Measurements from ENCODE around the gene SCNN1A. TPM values are rescaled to one million over a fixed set of nuclear protein-coding genes. Genes with fewer than 3 reads are reported as not detected.

The SCNN1A gene
- total RNA-seq, 4 donors from 2014 or later = 1.3 to 38.3 (median 7.3) TPM

GRCh38 chr12:6330999-6331714 is 44.2 kb downstream of the SCNN1A start:
- Histone ChIP-seq H3K4me1 (peaks cover 8 to 24% of the 10 kb centered on the region in 2 donors), H3K36me3 (no peaks in the 10 kb centered on the region), H3K4me3 (no peak overlapping the region), H3K27ac (peak overlapping the region; percentile 54 to 55), H3K9me3 (no peaks in the 10 kb centered on the region), H3K27me3 (no peaks in the 10 kb centered on the region)
- TF ChIP-seq, protein P1, sequence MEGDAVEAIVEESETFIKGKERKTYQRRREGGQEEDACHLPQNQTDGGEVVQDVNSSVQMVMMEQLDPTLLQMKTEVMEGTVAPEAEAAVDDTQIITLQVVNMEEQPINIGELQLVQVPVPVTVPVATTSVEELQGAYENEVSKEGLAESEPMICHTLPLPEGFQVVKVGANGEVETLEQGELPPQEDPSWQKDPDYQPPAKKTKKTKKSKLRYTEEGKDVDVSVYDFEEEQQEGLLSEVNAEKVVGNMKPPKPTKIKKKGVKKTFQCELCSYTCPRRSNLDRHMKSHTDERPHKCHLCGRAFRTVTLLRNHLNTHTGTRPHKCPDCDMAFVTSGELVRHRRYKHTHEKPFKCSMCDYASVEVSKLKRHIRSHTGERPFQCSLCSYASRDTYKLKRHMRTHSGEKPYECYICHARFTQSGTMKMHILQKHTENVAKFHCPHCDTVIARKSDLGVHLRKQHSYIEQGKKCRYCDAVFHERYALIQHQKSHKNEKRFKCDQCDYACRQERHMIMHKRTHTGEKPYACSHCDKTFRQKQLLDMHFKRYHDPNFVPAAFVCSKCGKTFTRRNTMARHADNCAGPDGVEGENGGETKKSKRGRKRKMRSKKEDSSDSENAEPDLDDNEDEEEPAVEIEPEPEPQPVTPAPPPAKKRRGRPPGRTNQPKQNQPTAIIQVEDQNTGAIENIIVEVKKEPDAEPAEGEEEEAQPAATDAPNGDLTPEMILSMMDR (IDR thresholded peaks at IDR 0.05) = no peak
- TF ChIP-seq POLR2A (IDR thresholded peaks at IDR 0.05) = no peak
- intact Hi-C loops (cut with DNase I; ENCODE audit: low total_unique reads) = loop anchor here (10.0 kb wide), 1 partner anchor 204 kb away; the partner anchor contains the start of gene GAPDH
- no peak for DNase-seq

DNA sequence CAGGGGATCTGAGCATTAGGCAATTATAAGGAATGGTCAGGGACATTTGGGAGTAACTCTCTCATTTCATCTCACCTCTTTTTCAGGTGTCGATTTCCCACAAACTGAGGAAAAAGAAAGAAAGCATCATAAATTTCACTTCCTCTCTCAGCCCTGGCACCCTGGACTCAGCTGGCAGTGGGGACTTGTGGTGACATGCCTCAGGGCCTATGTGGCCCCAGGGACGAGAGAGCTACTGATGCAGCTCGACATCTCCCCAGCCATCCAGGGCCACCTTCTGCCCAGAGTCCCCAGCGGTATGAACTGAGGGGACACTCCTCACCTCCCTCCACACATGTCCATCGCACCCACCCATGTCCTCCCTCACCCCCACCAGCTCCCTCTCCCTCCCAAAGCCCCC is 45.2 kb downstream of the SCNN1A start:
- no peaks in the 10 kb centered on the region for H3K27me3 ChIP-seq
- no peak for DNase-seq
- H3K27ac ChIP-seq = peak overlapping the region; percentile 54 to 55
- H3K4me3 ChIP-seq = no peak overlapping the region
- intact Hi-C loops (cut with DNase I; ENCODE audit: low total_unique reads) = loop anchor here (10.0 kb wide), 1 partner anchor 205 kb away; the partner anchor contains the start of gene GAPDH
- no peak for TF ChIP-seq POLR2A (IDR thresholded peaks at IDR 0.05)
- TF ChIP-seq, protein P1 (IDR thresholded peaks at IDR 0.05) = no peak
- H3K4me1 ChIP-seq = peaks cover 8 to 22% of the 10 kb centered on the region in 2 donors
- H3K9me3 ChIP-seq = no peaks in the 10 kb centered on the region
- H3K36me3 ChIP-seq = no peaks in the 10 kb centered on the region

- no peaks in the 10 kb centered on the region for H3K9me3 ChIP-seq
- H3K27me3 ChIP-seq = no peaks in the 10 kb centered on the region
- H3K4me1 ChIP-seq = peaks cover 8 to 17% of the 10 kb centered on the region in 2 donors
- H3K4me3 ChIP-seq = no peak overlapping the region
- intact Hi-C loops (cut with DNase I; ENCODE audit: low total_unique reads) = loop anchor here (10.0 kb wide), 1 partner anchor 205 kb away; the partner anchor contains the start of gene GAPDH
- no peak for TF ChIP-seq POLR2A (IDR thresholded peaks at IDR 0.05)
- TF ChIP-seq, protein P1 (IDR thresholded peaks at IDR 0.05) = no peak
- no peaks in the 10 kb centered on the region for H3K36me3 ChIP-seq
- peak overlapping the region; percentile 54 to 55 for H3K27ac ChIP-seq
- DNase-seq = peak in 1 of 2 donors; percentile 28
Measured at GRCh38 chr12:6329703-6330064, 45.7 kb downstream of the SCNN1A start.

- peak overlapping the region; percentile 55 to 83 for H3K27ac ChIP-seq
- intact Hi-C loops (cut with DNase I; ENCODE audit: low total_unique reads) = no loop called here
- no peaks in the 10 kb centered on the region for H3K36me3 ChIP-seq
- no peak for DNase-seq
- no peaks in the 10 kb centered on the region for H3K9me3 ChIP-seq
- no peaks in the 10 kb centered on the region for H3K27me3 ChIP-seq
- peaks cover 8 to 12% of the 10 kb centered on the region in 2 donors for H3K4me1 ChIP-seq
- no peak overlapping the region for H3K4me3 ChIP-seq
- TF ChIP-seq POLR2A (IDR thresholded peaks at IDR 0.05) = no peak
- TF ChIP-seq, protein P1 (IDR thresholded peaks at IDR 0.05) = no peak
Measured at GRCh38 chr12:6328945-6329702, 46.2 kb downstream of the SCNN1A start.
